ENCODE data around the gene FBP1.
"Not testable (repeated sequence)": the region's sequence is repeated elsewhere in the genome, so short reads cannot be mapped to it uniquely, and the experiment has no call there.

DNA sequence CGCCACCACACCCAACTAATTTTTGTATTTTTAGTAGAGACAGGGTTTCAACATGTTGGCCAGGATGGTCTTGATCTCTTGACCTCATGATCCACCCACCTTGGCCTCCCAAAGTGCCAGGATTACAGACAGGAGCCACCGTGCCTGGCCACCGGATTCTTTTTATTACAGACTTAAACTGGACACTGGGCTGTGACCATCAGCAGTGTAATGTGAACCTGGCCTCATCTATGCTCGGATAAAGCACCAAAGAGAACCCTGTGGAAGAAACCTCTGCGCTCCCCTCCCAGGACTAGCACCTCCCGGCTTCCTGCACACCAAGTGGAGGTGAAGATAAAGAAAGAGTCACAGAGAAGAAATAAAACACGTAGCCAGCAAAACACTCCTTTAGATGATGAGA is 46.6 kb downstream of the FBP1 start:
- TF ChIP-seq POLR2AphosphoS5 (IDR thresholded peaks at IDR 0.05; ENCODE audit: insufficient read depth, low read depth, low read length): not testable (repeated sequence)
- TF ChIP-seq, protein P1, sequence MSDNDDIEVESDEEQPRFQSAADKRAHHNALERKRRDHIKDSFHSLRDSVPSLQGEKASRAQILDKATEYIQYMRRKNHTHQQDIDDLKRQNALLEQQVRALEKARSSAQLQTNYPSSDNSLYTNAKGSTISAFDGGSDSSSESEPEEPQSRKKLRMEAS (IDR thresholded peaks at IDR 0.05; ENCODE audit: insufficient read depth, insufficient read length): not testable (repeated sequence)
